Activated CD4-positive, alpha-beta memory T cell treated with anti-CD3 and anti-CD28 coated beads, Interleukin-2, amount 10 ng/mL, durations not matched to agents 7 days and 5 days (primary cell): ENCODE results near the gene GUCY1A2. TPM values are rescaled to one million over a fixed set of nuclear protein-coding genes. Genes with fewer than 3 reads are reported as not detected.
"Not testable (repeated sequence)": the region's sequence is repeated elsewhere in the genome, so short reads cannot be mapped to it uniquely, and the experiment has no call there.

Experiments
- CTCF ChIA-PET: fragments of 350-600 bp; sonication (Branson Sonifier 250); formaldehyde crosslinking; loops from one replicate; lab custom pipeline; 2021; ENCODE audit warnings: antibody characterized with exemption, inconsistent platforms; lab: Charles Lee
- POLR2A ChIA-PET: fragments of 350-600 bp; sonication (Branson Sonifier 250); formaldehyde crosslinking; loops from one replicate; lab custom pipeline; 2021; ENCODE audit warnings: antibody characterized with exemption; lab: Charles Lee
- DNase-seq: peaks from one replicate; pipeline ENCODE4 v3.0.0-alpha.2; 2020
- H3K27ac Mint-ChIP-seq: one replicate; pipeline ENCODE4 v1.8.0; 2021; ENCODE audit warnings: mild to moderate bottlenecking, mixed read lengths
- H3K27me3 Mint-ChIP-seq: one replicate; pipeline ENCODE4 v1.8.0; 2021; ENCODE audit warnings: mixed read lengths
- H3K36me3 Mint-ChIP-seq: one replicate; pipeline ENCODE4 v1.8.0; 2021; ENCODE audit warnings: low read depth, mixed read lengths
- H3K4me1 Mint-ChIP-seq: one replicate; pipeline ENCODE4 v1.8.0; 2021; ENCODE audit warnings: mixed read lengths
- H3K4me3 Mint-ChIP-seq: one replicate; pipeline ENCODE4 v1.8.0; 2021; ENCODE audit warnings: mild to moderate bottlenecking, mixed read lengths
- H3K9me3 Mint-ChIP-seq: one replicate; pipeline ENCODE4 v1.8.0; 2021; ENCODE audit warnings: mixed read lengths
- total RNA-seq, 2 experiments: library from RNA; stranded (reverse); gene quantifications; one replicate each; pipeline ENCODE4 v1.2.3, GENCODE V29; 2021

The GUCY1A2 gene
- total RNA-seq, 2 experiments from 2014 or later = not detected

- H3K4me3 Mint-ChIP-seq, H3K4me1 Mint-ChIP-seq, CTCF ChIA-PET, POLR2A ChIA-PET, H3K27me3 Mint-ChIP-seq, H3K9me3 Mint-ChIP-seq, H3K36me3 Mint-ChIP-seq, DNase-seq, H3K27ac Mint-ChIP-seq: not testable (repeated sequence)
Measured at GRCh38 chr11:106777302-106777701, 241.0 kb downstream of the GUCY1A2 start.

GRCh38 chr11:106770489-106771085, 247.7 kb downstream of the GUCY1A2 start:
- DNase-seq = no peak
- Mint-ChIP-seq H3K36me3 (no peaks in the 10 kb centered on the region), H3K27ac (no peak overlapping the region), H3K9me3 (peaks cover 4% of the 10 kb centered on the region), H3K4me1 (no peaks in the 10 kb centered on the region), H3K4me3 (no peak overlapping the region), H3K27me3 (no peaks in the 10 kb centered on the region)
- ChIA-PET CTCF (no interaction called here), POLR2A (no interaction called here)

- Mint-ChIP-seq H3K4me3 (no peak overlapping the region), H3K4me1 (no peaks in the 10 kb centered on the region), H3K27me3 (no peaks in the 10 kb centered on the region), H3K27ac (no peak overlapping the region), H3K9me3 (peaks cover 4% of the 10 kb centered on the region), H3K36me3 (no peaks in the 10 kb centered on the region)
- no peak for DNase-seq
- ChIA-PET CTCF (no interaction called here), POLR2A (no interaction called here)
Measured at GRCh38 chr11:106765469-106766258, 252.6 kb downstream of the GUCY1A2 start.

GRCh38 chr11:106763501-106763900, 254.8 kb downstream of the GUCY1A2 start:
- Mint-ChIP-seq H3K4me1 (no peaks in the 10 kb centered on the region), H3K27me3 (no peaks in the 10 kb centered on the region), H3K9me3 (peaks cover 10% of the 10 kb centered on the region), H3K36me3 (no peaks in the 10 kb centered on the region), H3K4me3 (no peak overlapping the region), H3K27ac (no peak overlapping the region)
- no peak for DNase-seq
- CTCF ChIA-PET = no interaction called here
- POLR2A ChIA-PET = no interaction called here

- Mint-ChIP-seq H3K27ac (no peak overlapping the region), H3K27me3 (no peaks in the 10 kb centered on the region), H3K4me3 (no peak overlapping the region), H3K9me3 (peaks cover 16% of the 10 kb centered on the region), H3K36me3 (no peaks in the 10 kb centered on the region), H3K4me1 (no peaks in the 10 kb centered on the region)
- ChIA-PET CTCF (no interaction called here), POLR2A (no interaction called here)
- DNase-seq = no peak
Measured at GRCh38 chr11:106761745-106762144, 256.5 kb downstream of the GUCY1A2 start.

- DNase-seq = no peak
- Mint-ChIP-seq H3K9me3 (peaks cover 16% of the 10 kb centered on the region), H3K4me3 (no peak overlapping the region), H3K27me3 (no peaks in the 10 kb centered on the region), H3K36me3 (no peaks in the 10 kb centered on the region), H3K27ac (no peak overlapping the region), H3K4me1 (no peaks in the 10 kb centered on the region)
- POLR2A ChIA-PET = no interaction called here
- CTCF ChIA-PET = no interaction called here
Measured at GRCh38 chr11:106761240-106761639, 257.0 kb downstream of the GUCY1A2 start.

GRCh38 chr11:106748059-106748458, 270.2 kb downstream of the GUCY1A2 start:
- H3K4me3 Mint-ChIP-seq = no peak overlapping the region
- peaks cover 3% of the 10 kb centered on the region for H3K9me3 Mint-ChIP-seq
- ChIA-PET POLR2A (no interaction called here), CTCF (no interaction called here)
- H3K36me3 Mint-ChIP-seq = no peaks in the 10 kb centered on the region
- no peak for DNase-seq
- H3K27me3 Mint-ChIP-seq = no peaks in the 10 kb centered on the region
- no peak overlapping the region for H3K27ac Mint-ChIP-seq
- H3K4me1 Mint-ChIP-seq = no peaks in the 10 kb centered on the region

GRCh38 chr11:106745941-106746340, 272.3 kb downstream of the GUCY1A2 start:
- H3K27me3 Mint-ChIP-seq = no peaks in the 10 kb centered on the region
- H3K9me3 Mint-ChIP-seq = no peaks in the 10 kb centered on the region
- no peak overlapping the region for H3K4me3 Mint-ChIP-seq
- DNase-seq = no peak
- no peaks in the 10 kb centered on the region for H3K36me3 Mint-ChIP-seq
- no peaks in the 10 kb centered on the region for H3K4me1 Mint-ChIP-seq
- no peak overlapping the region for H3K27ac Mint-ChIP-seq
- ChIA-PET POLR2A (no interaction called here), CTCF (no interaction called here)

GRCh38 chr11:106733635-106734034, 284.6 kb downstream of the GUCY1A2 start:
- no peak for DNase-seq
- Mint-ChIP-seq H3K4me1 (no peaks in the 10 kb centered on the region), H3K4me3 (no peak overlapping the region), H3K27me3 (no peaks in the 10 kb centered on the region), H3K27ac (no peak overlapping the region), H3K36me3 (no peaks in the 10 kb centered on the region), H3K9me3 (peaks cover 6% of the 10 kb centered on the region)
- CTCF ChIA-PET = no interaction called here
- POLR2A ChIA-PET = no interaction called here

- H3K4me3 Mint-ChIP-seq = no peak overlapping the region
- H3K27me3 Mint-ChIP-seq = no peaks in the 10 kb centered on the region
- no peaks in the 10 kb centered on the region for H3K9me3 Mint-ChIP-seq
- DNase-seq = no peak
- ChIA-PET CTCF (no interaction called here), POLR2A (no interaction called here)
- no peaks in the 10 kb centered on the region for H3K36me3 Mint-ChIP-seq
- no peaks in the 10 kb centered on the region for H3K4me1 Mint-ChIP-seq
- H3K27ac Mint-ChIP-seq = no peak overlapping the region
Measured at GRCh38 chr11:106728859-106729258, 289.4 kb downstream of the GUCY1A2 start.

GRCh38 chr11:106728379-106728778, 289.9 kb downstream of the GUCY1A2 start:
- H3K27ac Mint-ChIP-seq = no peak overlapping the region
- no peak for DNase-seq
- H3K4me3 Mint-ChIP-seq = no peak overlapping the region
- no peaks in the 10 kb centered on the region for H3K36me3 Mint-ChIP-seq
- CTCF ChIA-PET = no interaction called here
- POLR2A ChIA-PET = no interaction called here
- no peaks in the 10 kb centered on the region for H3K9me3 Mint-ChIP-seq
- no peaks in the 10 kb centered on the region for H3K27me3 Mint-ChIP-seq
- no peaks in the 10 kb centered on the region for H3K4me1 Mint-ChIP-seq

GRCh38 chr11:106727256-106727655, 291.0 kb downstream of the GUCY1A2 start:
- H3K27me3 Mint-ChIP-seq = no peaks in the 10 kb centered on the region
- H3K9me3 Mint-ChIP-seq = no peaks in the 10 kb centered on the region
- H3K4me3 Mint-ChIP-seq = no peak overlapping the region
- H3K4me1 Mint-ChIP-seq = no peaks in the 10 kb centered on the region
- CTCF ChIA-PET = no interaction called here
- DNase-seq = no peak
- H3K27ac Mint-ChIP-seq = no peak overlapping the region
- POLR2A ChIA-PET = no interaction called here
- no peaks in the 10 kb centered on the region for H3K36me3 Mint-ChIP-seq

- DNase-seq = no peak
- no peak overlapping the region for H3K4me3 Mint-ChIP-seq
- no peak overlapping the region for H3K27ac Mint-ChIP-seq
- no peaks in the 10 kb centered on the region for H3K36me3 Mint-ChIP-seq
- no peaks in the 10 kb centered on the region for H3K27me3 Mint-ChIP-seq
- no peaks in the 10 kb centered on the region for H3K9me3 Mint-ChIP-seq
- H3K4me1 Mint-ChIP-seq = no peaks in the 10 kb centered on the region
- ChIA-PET CTCF (no interaction called here), POLR2A (no interaction called here)
Measured at GRCh38 chr11:106724293-106724892, 293.9 kb downstream of the GUCY1A2 start.
